Left colon (tissue), 2 donors: ENCODE data around the gene FHOD3. TPM values are rescaled to one million over a fixed set of nuclear protein-coding genes. Genes with fewer than 3 reads are reported as not detected.

Experiments
- ATAC-seq: fragments of 200-7000 bp; cut with Tn5 transposase; one replicate; pipeline ENCODE4 v1.9.1; 2020; ENCODE audit warnings: mild to moderate bottlenecking, moderate library complexity
- DNase-seq, 2 donors: peaks; one replicate each; pipeline ENCODE4 v3.0.0-alpha.2; 2020
- intact Hi-C, 2 donors: fragments of 100-400 bp; cut with DNase I in 1 of 2; cut with micrococcal nuclease in 1 of 2; formaldehyde crosslinking; loops; one replicate each; pipeline versions ENCODE4 v1.11.2 to v1.14.0; 2022; cut with DNase I, micrococcal nuclease
- total RNA-seq, 2 donors: library from RNA; stranded (reverse); fragmentation: NEBNext Ultra II Directional; extraction: Animal tissue kit (Norgen Biotek cat#: 25700); gene quantifications; one replicate each; pipeline ENCODE4 v1.2.1, GENCODE V29; 2021
- donor health status: DM: no; HTN: no; CAD: no.
- donor health status: DM: yes; HTN: yes; CAD: no.

The FHOD3 gene
- total RNA-seq, 2 donors from 2014 or later = 1.3 to 5.1 TPM

DNA sequence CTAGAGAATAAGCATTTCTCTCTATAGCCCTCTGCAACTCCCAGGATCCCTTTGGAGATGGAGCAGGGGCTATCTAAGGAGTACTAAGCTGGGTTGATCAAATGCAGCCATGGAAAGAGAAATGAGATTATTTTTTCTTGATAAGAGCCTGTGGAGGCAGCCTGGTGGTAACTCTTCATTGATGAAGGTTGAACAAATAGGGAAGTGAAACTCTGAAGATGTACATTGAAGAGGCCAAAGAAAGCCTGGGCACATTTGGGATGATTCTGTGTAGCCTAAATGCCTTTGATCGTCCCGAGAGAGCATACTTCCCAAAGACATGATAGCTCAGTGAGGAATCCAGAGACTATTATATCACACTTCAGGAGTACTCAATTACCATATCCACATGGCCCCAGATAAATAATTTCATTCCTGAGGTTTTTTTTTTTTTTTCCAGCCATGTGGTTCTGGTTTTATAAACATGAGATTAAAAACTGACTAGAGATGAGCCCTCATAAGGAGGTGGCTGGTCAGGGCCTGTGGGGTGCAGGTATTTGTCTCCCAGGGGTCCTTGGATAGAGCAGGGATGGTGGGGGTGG lies 338.8 kb downstream of the FHOD3 start:
- DNase-seq (no peak), ATAC-seq (no peak)
- intact Hi-C loops = no loop called here

DNA sequence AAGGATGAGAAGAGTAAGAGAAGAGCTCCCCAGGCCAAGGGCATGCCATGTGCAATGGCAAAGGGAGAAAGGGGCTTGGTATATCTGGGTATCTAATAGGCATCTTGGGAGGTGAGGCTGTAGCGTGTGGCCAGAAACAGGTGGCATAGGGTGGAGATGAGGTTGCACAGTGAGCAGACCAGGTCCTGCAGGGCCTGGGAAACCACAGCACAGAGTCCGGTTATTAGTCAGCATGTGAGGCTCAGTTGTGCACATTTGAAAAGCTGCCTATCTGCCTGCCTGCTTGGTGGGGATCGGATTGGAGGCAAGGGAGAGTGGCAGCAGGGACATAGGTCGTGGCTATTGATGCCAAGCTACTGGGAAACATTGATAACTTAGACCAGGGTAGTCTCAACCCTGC lies 340.7 kb downstream of the FHOD3 start:
- DNase-seq = no peak
- intact Hi-C loops = no loop called here
- ATAC-seq = no peak

DNA sequence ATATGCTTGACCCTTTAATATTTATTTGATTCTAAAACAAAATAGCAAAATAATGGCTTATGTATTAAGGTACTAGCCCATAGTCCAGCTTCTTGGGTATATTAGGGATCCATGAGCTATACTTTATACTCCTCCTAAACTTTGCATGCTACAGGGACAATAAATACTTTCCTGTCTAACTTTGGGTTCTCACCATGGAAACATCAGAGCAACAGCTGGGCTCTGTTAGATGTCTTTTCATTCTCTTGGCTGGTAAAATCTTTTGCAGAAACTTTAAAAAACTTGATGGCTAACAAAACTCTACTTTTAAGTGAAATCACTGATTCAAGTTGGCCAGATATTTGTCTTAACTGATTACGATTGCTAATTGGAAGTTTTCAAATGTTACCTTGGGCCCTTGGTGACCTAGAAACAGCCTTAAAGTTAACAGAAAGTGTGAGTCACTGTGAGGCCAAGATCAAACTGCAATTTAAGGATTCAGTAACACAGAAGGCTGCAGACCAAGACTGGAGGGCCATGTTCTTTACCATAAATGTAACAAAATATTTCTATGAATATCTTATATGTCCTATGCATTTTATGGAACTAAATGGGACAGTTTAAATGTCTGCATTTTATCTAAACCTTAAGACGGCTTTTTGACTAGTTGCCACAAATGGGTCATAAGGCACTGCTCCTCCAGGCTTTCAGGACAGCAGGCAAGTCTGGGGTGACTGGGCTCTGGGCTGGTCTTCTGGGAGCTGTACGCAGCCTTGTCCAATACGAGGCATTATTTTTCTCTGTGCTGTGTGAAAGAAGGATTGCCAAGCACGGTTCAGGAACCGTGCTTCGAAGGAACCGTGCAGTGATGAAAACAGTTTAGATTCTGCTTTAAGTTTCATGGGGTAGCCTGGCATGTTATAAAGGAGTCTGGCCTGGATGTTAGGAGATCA lies 342.8 kb downstream of the FHOD3 start:
- DNase-seq (no peak), ATAC-seq (no peak)
- intact Hi-C loops = no loop called here

DNA sequence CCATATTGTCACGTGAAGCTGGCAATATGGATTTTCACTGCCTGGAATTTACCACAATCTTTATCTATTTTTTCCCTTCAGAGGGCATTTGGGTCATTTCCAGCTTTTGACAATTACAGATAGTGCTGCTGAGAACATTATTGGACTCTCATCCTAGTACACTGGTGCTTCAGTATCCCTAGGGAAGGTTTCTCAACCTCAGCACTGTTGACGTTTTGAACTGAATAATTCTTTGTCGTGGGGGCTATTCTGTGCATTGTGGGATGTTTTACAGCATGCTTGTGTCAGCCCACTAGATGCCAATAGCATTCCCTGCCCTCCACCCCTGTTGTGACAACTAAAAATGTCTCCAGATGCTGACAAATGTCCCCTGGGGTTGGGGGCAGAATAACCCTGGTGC lies 345.5 kb downstream of the FHOD3 start:
- ATAC-seq = no peak
- DNase-seq = no peak
- intact Hi-C loops = no loop called here

DNA sequence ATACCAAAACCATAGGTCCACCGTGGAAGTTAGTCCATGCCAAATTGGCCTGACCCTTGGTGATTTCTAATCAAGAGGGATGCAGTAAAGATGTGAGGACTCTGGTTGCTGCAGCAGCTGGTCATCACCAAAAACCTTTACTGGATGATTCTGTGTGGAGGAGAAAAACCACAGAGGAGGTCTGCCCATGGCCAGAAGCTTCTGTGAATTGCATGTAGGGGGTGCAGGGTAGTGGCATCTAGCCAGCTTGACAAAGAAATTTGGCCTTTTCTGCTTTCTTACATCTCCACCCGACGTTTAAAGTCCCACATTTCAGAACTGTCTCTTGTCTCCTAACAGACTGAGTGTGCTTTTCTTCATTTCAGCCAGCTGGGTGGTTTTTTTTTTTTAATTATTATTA lies 351.3 kb downstream of the FHOD3 start:
- ATAC-seq (no peak), DNase-seq (no peak)
- intact Hi-C loops = no loop called here

DNA sequence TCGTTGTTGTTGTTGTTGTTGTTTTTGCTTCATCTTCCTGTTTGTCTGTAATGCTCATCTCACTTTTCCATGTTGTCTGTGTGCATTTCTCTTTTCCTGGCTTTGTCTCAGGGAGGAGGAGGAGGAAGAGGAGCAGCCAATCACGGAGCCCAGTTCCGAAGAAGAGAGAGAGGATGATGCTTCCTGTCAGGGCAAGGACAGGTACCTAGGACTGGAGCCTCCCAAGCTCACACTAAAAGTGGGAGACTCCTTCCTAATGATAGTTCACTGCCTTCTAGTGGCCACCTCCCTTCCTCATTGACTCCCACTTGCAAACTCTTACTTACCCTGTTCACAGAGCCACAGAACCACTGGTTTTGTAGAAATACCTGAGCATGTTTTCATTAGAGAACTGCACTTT lies 351.7 kb downstream of the FHOD3 start:
- DNase-seq = no peak
- intact Hi-C loops = no loop called here
- ATAC-seq = no peak

DNA sequence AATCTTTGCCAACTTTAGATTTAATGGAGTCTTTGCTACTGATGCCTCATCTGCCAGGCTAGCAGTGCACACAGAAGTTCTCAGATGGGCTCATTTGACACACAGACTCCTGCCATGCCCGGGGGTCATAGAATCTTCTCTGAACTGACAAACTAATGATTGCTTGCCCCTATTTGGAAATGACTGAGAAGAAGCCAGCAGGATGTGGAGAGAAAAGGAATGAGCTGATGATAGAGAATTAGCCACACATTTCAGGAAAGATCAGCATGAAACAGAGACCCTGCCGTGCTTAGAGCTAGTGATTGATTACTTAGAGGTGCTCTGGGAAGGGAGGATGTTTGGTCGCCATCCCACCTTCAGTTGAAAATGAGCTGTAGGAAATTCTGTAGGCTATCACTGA lies 352.8 kb downstream of the FHOD3 start:
- ATAC-seq (no peak), DNase-seq (no peak)
- intact Hi-C loops = no loop called here

DNA sequence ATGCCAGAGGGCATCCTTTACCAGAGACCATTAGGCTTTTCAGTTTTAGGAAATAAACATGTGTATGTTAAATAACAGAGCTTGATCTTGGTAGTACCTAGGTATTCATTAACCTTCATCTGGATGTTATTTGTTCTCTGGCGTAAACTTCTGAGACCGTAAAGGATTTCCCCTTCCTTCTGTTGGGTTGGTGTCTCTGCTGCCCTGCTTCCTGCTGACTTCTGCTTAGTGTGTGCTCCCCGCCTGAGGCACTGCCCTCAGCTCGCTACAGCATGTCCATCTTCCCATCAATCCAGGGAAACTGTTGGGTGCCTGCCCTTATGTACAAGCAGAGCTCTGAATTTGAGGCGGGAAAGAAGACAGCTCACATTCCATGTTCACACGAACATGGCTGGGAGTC lies 353.4 kb downstream of the FHOD3 start:
- ATAC-seq = no peak
- no peak for DNase-seq
- intact Hi-C loops = no loop called here

DNA sequence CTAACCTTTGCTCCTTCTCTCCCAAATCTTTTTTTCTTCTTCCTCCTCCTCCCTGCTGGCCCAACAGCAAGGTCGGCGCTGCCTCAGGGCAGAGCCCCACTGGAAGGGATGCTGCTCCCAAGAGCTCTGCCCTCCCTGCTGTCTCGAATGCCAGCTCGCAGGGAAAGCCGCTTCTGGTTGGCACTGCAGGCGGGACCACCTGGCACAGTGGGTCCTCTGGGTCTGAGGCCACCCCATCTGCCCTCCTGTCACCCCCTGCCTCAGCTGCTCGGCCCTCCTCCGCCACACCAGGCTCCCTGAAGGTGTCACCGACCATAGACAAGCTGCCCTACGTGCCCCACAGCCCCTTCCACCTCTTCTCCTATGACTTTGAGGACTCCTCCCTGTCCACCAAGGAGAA lies 355.0 kb downstream of the FHOD3 start:
- intact Hi-C loops = no loop called here
- DNase-seq = no peak
- ATAC-seq = no peak

DNA sequence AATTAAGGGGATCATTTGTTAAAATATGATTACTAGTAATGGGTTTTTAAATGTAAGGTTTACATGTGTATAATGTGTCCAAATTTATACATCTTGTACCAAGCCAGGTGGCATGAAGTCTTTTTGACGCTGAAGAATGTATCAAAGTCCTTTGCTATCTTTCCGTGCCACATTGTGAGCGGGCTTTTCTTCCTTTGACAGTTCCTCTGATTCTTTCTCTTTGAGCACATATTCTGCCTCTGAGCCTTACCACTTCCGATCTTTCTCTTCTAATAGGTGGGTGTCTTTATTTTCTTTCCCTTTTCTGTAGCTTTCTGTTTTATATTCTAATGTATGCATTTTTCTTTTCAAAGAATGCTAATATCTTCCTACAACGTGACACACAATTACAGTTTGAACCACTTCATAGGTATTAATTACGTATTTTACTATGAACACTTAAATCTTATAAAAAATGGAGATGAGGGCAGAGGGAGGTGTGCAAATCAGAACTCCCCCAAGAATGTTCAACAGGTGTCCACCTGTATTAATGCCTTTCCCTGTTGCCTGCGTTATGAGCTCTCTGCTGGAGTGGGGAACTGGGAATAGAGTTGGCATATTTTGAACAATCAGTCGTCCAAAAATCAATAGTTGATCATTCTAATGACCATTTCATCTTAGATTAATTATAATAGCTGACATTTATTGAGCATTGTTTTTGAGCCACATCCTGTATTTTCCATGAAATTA lies 355.8 kb downstream of the FHOD3 start:
- intact Hi-C loops = no loop called here
- ATAC-seq (no peak), DNase-seq (no peak)

DNA sequence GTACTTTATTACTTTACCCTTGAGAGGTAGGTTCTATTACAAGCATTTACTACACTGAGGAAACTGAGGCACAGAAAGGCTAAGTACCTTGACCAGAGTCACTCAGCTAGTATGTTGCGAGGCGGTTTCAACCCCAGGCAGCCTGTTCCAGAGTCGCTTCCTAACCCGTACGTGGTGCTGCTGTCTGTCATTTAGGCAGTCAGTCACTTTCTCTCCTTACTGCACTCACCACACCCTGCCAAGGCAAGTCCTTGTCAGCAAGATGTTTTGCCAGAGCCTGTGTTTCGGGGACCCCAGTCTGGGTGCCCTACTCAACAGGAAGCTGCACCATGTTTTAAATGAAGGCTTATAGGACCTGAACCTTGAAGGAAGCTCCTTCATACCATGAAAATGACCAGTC lies 356.4 kb downstream of the FHOD3 start:
- intact Hi-C loops = no loop called here
- DNase-seq (no peak), ATAC-seq (no peak)

DNA sequence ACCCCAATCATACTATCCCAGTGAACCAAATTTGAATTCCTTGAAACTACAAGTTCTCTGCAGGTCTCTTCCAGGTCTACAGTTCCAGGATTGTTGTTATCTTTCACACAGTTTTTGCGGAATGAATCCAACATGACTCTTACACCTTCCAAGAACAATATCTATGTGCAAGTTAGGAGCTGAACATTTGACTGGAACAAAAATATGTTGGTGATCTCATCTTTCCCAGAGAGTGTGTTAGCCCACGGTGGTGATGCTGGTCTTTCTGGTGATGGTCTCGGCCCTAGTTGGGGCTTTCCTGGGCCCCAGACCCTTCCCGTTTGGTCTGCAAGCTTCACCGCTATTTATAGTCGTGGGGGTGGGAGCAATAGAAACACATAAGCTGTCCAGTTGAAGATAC lies 357.6 kb downstream of the FHOD3 start:
- DNase-seq (no peak), ATAC-seq (no peak)
- intact Hi-C loops = no loop called here

DNA sequence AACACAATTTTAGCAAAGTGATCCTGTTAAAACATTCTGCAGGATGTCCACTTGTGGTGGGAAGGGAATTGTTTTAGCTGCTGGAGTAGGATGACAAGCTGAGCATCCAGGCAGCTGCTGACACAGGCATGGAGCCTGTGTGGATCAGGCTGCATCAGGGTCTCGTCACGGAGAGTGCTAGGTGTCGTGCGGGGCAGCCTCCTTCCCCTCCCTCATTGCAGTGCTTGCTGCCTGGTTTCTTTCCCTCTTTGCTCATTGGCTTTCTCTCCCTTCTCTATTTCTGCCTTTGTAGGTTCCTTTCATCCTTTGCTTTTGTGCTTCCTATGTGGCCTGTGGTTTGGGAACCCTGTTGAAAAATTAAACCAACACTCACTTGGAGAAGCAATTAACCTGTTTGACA lies 358.4 kb downstream of the FHOD3 start:
- DNase-seq (no peak), ATAC-seq (no peak)
- intact Hi-C loops = no loop called here

DNA sequence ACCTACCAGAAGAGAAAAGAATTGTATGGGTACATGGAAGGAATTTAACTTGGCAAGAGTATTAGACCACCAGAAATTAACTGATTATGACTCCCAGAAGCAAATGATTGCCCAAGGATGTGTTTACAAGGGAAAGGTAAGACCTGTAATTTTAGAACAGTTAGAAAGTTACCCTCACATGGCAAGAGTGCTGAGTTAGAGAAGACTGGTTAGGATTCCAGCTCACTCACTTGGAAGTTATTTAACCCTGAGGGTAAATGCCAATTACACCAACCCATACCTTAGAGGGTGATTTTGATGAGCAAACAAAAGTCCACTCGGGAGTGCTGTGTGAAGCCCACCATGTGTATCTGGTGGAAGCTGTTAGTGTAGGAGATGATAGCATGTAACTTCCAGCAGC lies 361.1 kb downstream of the FHOD3 start:
- DNase-seq = no peak
- intact Hi-C loops = no loop called here
- no peak for ATAC-seq

DNA sequence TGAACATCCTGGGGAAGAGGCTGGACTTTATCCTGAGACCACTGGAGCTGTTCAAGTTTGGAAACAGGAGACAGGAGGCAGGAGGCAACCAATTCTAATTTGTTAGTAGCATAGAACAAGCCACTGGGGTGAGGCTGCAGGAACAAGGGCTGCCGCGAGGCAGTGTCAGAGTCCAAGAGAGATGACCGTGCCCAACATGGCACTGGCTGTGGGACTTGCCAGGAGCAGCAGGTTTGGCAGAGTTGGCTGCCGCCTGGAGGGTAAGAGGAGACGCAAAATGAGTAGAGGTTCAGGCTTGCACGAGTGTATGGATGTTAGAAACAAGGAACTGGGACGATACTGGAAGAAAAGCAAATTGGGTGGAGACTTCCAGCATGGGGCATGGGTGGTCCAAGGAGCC lies 362.8 kb downstream of the FHOD3 start:
- no peak for DNase-seq
- intact Hi-C loops = no loop called here
- no peak for ATAC-seq

DNA sequence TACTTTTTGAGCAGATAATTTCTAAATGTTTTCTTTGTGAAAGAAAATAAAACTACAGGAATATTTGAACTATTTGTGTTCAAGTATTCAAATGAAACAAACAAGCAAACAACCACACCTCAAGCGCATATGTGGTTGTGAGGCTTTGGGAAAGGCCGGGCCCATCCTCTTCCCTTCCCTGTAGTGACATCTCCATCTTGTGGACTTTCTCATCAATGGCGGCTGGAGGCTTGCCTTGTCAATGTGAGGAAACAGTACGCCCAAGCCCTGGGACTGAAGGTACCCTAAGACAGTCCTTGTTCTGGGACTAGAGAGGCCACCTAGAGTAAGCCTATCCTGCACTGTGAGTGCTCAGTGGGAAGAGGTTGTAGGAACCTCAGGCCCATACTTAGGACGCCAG lies 364.5 kb downstream of the FHOD3 start:
- DNase-seq (peak in 1 of 2 donors; percentile 6), ATAC-seq (peak; percentile 32)
- intact Hi-C loops = no loop called here

DNA sequence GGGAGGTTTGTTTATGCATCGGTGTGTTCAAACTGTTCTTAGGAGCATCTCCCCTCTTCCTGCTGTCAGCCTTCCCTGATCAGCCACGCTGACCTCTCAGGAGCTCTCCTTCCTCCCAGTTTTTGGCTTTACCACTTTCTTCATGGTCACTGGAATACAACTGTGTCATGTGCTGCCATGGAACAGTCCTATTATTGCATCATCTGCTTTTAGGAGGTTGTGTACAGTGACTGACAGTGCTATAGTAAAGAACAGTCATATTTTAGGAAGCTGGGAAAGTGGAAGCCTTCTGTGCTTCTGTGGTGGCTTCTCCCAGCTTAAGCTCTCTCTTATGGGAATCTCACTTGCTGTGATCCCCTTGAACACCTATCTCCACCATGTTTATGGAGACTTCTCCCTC lies 365.8 kb downstream of the FHOD3 start:
- intact Hi-C loops = no loop called here

DNA sequence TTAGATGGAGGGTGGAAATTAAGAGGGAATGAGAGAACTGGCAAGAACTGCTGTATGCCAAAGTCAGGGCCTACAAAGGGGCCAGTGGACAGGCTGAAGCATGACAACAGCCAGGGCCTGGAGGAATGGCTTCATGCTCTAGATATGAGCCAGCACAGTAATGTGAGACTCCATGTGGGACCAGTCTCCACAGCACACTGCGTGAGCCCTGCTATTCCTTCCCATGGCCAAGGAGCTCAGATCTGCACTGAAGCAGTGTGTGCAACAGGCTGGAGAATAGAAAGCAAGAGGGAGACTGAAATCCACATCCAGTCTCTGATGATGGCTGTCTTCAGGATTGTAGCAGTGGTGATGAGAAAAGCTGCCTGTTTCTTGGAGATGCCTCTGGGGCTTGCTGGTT lies 368.4 kb downstream of the FHOD3 start:
- DNase-seq = no peak
- no peak for ATAC-seq
- intact Hi-C loops = no loop called here

More for the DNA sequence above, 365.8 kb downstream of the FHOD3 start:
- no peak for ATAC-seq
- DNase-seq = no peak

DNA sequence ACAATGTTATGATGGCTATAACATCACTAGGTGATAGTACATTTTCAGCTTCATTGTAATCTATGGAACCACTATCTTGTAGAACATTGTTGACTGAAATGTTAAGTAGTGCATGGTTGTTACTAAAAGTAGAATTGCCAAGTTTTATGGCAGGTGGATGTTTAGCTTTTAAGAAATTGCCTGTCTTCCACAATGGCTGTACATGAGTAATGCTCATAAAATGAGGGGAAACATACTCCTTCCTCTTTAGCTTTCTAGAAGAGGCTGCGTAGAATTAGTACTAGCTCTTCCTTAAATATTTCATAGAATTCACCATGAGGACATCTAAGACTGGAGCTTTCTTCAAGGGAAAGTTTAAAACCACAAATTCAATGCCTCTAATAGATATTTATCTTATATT lies 370.3 kb downstream of the FHOD3 start:
- DNase-seq = no peak
- ATAC-seq = peak; percentile 65
- intact Hi-C loops = no loop called here

DNA sequence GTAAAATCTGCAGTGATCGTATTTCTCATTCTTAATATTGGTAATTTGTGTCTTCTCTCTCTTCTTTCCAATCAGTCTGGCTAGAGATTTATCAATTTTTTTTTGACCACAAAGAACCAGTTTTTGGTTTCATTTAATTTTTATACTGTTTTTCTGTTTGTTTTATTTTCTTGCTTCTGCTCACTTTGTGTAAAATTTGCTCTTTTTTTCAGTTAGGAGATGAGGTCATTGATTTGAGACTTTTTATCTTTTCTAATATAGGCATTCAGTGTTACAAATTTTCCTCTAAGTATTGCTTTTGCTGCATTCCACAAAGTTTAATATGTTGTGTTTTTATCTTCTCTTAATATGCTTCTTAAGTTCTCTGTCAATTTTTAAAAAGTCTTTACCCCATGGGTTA lies 370.8 kb downstream of the FHOD3 start:
- ATAC-seq = no peak
- intact Hi-C loops = no loop called here
- DNase-seq = no peak
